Activated naive CD4-positive, alpha-beta T cell treated with anti-CD3 and anti-CD28 coated beads, Interleukin-2, amount 50 U/mL, for 24 hours (primary cell): ENCODE measurements around the gene MAP1S.
"Not testable (repeated sequence)": the region's sequence is repeated elsewhere in the genome, so short reads cannot be mapped to it uniquely, and the experiment has no call there.

ENCODE experiments used
- H3K27ac Mint-ChIP-seq: one replicate; pipeline ENCODE4 v1.8.0; 2021; ENCODE audit warnings: mild to moderate bottlenecking, mixed read lengths
- H3K27me3 Mint-ChIP-seq: one replicate; pipeline ENCODE4 v1.8.0; 2021; ENCODE audit warnings: mixed read lengths
- H3K36me3 Mint-ChIP-seq: one replicate; pipeline ENCODE4 v1.8.0; 2021; ENCODE audit warnings: mixed read lengths
- H3K4me1 Mint-ChIP-seq: one replicate; pipeline ENCODE4 v1.8.0; 2021; ENCODE audit warnings: mixed read lengths
- H3K4me3 Mint-ChIP-seq: one replicate; pipeline ENCODE4 v1.8.0; 2021; ENCODE audit warnings: mild to moderate bottlenecking, mixed read lengths
- H3K9me3 Mint-ChIP-seq: one replicate; pipeline ENCODE4 v1.8.0; 2021; ENCODE audit warnings: mixed read lengths

Gene MAP1S

GRCh38 chr19:17762505-17763229 is 43.4 kb downstream of the MAP1S start:
- Mint-ChIP-seq H3K27me3 (no peaks in the 10 kb centered on the region), H3K4me3 (no peak overlapping the region), H3K27ac (no peak overlapping the region), H3K36me3 (peaks cover 9% of the 10 kb centered on the region), H3K9me3 (no peaks in the 10 kb centered on the region), H3K4me1 (peaks cover 10% of the 10 kb centered on the region)

GRCh38 chr19:17764348-17764747 is 45.1 kb downstream of the MAP1S start:
- Mint-ChIP-seq H3K4me3 (no peak overlapping the region), H3K27ac (no peak overlapping the region), H3K36me3 (peaks cover 9% of the 10 kb centered on the region), H3K27me3 (no peaks in the 10 kb centered on the region), H3K9me3 (no peaks in the 10 kb centered on the region), H3K4me1 (peaks cover 5% of the 10 kb centered on the region)

GRCh38 chr19:17765069-17765618 is 45.9 kb downstream of the MAP1S start:
- H3K27me3 Mint-ChIP-seq, result no peaks in the 10 kb centered on the region
- no peak overlapping the region for H3K4me3 Mint-ChIP-seq
- H3K9me3 Mint-ChIP-seq, result no peaks in the 10 kb centered on the region
- H3K36me3 Mint-ChIP-seq, result peaks cover 9% of the 10 kb centered on the region
- H3K27ac Mint-ChIP-seq, result peak overlapping the region; percentile 51
- peaks cover 5% of the 10 kb centered on the region for H3K4me1 Mint-ChIP-seq

GRCh38 chr19:17766543-17767131 is 47.4 kb downstream of the MAP1S start:
- Mint-ChIP-seq H3K4me1 (peaks cover 5% of the 10 kb centered on the region), H3K27ac (no peak overlapping the region), H3K27me3 (no peaks in the 10 kb centered on the region), H3K36me3 (peaks cover 7% of the 10 kb centered on the region), H3K9me3 (no peaks in the 10 kb centered on the region), H3K4me3 (no peak overlapping the region)

GRCh38 chr19:17767559-17767958 is 48.3 kb downstream of the MAP1S start:
- Mint-ChIP-seq H3K4me3 (no peak overlapping the region), H3K36me3 (peaks cover 9% of the 10 kb centered on the region), H3K9me3 (no peaks in the 10 kb centered on the region), H3K4me1 (peaks cover 5% of the 10 kb centered on the region), H3K27ac (no peak overlapping the region), H3K27me3 (no peaks in the 10 kb centered on the region)

- Mint-ChIP-seq H3K4me1 (peaks cover 3% of the 10 kb centered on the region), H3K36me3 (peaks cover 9% of the 10 kb centered on the region), H3K4me3 (no peak overlapping the region), H3K9me3 (no peaks in the 10 kb centered on the region), H3K27ac (no peak overlapping the region), H3K27me3 (no peaks in the 10 kb centered on the region)
Measured at GRCh38 chr19:17770613-17771012, 51.3 kb downstream of the MAP1S start.

GRCh38 chr19:17772172-17772571 is 52.9 kb downstream of the MAP1S start:
- peaks cover 10% of the 10 kb centered on the region for H3K4me1 Mint-ChIP-seq
- peaks cover 14% of the 10 kb centered on the region for H3K36me3 Mint-ChIP-seq
- H3K9me3 Mint-ChIP-seq, result no peaks in the 10 kb centered on the region
- H3K27me3 Mint-ChIP-seq, result no peaks in the 10 kb centered on the region
- no peak overlapping the region for H3K4me3 Mint-ChIP-seq
- H3K27ac Mint-ChIP-seq, result no peak overlapping the region

- Mint-ChIP-seq H3K4me1 (peaks cover 10% of the 10 kb centered on the region), H3K27me3 (no peaks in the 10 kb centered on the region), H3K36me3 (peaks cover 14% of the 10 kb centered on the region), H3K4me3 (no peak overlapping the region), H3K27ac (no peak overlapping the region), H3K9me3 (no peaks in the 10 kb centered on the region)
Measured at GRCh38 chr19:17775245-17775927, 56.1 kb downstream of the MAP1S start.

GRCh38 chr19:17775991-17776803 is 56.9 kb downstream of the MAP1S start:
- no peak overlapping the region for H3K27ac Mint-ChIP-seq

GRCh38 chr19:17777840-17778239 is 58.6 kb downstream of the MAP1S start:
- not testable (repeated sequence) for H3K4me3 Mint-ChIP-seq, H3K9me3 Mint-ChIP-seq, H3K36me3 Mint-ChIP-seq, H3K27me3 Mint-ChIP-seq, H3K27ac Mint-ChIP-seq
- peaks cover 10% of the 10 kb centered on the region for H3K4me1 Mint-ChIP-seq

More at GRCh38 chr19:17775991-17776803, 56.9 kb downstream of the MAP1S start:
- H3K4me3 Mint-ChIP-seq, result no peak overlapping the region
- H3K36me3 Mint-ChIP-seq, result peaks cover 14% of the 10 kb centered on the region
- H3K27me3 Mint-ChIP-seq, result no peaks in the 10 kb centered on the region
- H3K4me1 Mint-ChIP-seq, result peaks cover 10% of the 10 kb centered on the region
- H3K9me3 Mint-ChIP-seq, result no peaks in the 10 kb centered on the region

- H3K27ac Mint-ChIP-seq, result no peak overlapping the region
- peaks cover 10% of the 10 kb centered on the region for H3K4me1 Mint-ChIP-seq
- no peaks in the 10 kb centered on the region for H3K9me3 Mint-ChIP-seq
- peaks cover 8% of the 10 kb centered on the region for H3K36me3 Mint-ChIP-seq
- no peaks in the 10 kb centered on the region for H3K27me3 Mint-ChIP-seq
- H3K4me3 Mint-ChIP-seq, result no peak overlapping the region
Measured at GRCh38 chr19:17778251-17778967, 59.1 kb downstream of the MAP1S start.

GRCh38 chr19:17778968-17779929 is 60.0 kb downstream of the MAP1S start:
- Mint-ChIP-seq H3K36me3 (peaks cover 6% of the 10 kb centered on the region), H3K9me3 (no peaks in the 10 kb centered on the region), H3K4me1 (peaks cover 16% of the 10 kb centered on the region), H3K27ac (peak overlapping the region; percentile 55), H3K4me3 (no peak overlapping the region), H3K27me3 (no peaks in the 10 kb centered on the region)

GRCh38 chr19:17780781-17781180 is 61.5 kb downstream of the MAP1S start:
- no peaks in the 10 kb centered on the region for H3K27me3 Mint-ChIP-seq
- H3K4me3 Mint-ChIP-seq, result no peak overlapping the region
- H3K9me3 Mint-ChIP-seq, result no peaks in the 10 kb centered on the region
- no peak overlapping the region for H3K27ac Mint-ChIP-seq
- peaks cover 6% of the 10 kb centered on the region for H3K36me3 Mint-ChIP-seq
- H3K4me1 Mint-ChIP-seq, result peaks cover 17% of the 10 kb centered on the region

- H3K36me3 Mint-ChIP-seq, result not testable (repeated sequence)
Measured at GRCh38 chr19:17783721-17784120, 64.4 kb downstream of the MAP1S start.

More at GRCh38 chr19:17783721-17784120, 64.4 kb downstream of the MAP1S start:
- peaks cover 10% of the 10 kb centered on the region for H3K4me1 Mint-ChIP-seq
- H3K4me3 Mint-ChIP-seq, H3K27me3 Mint-ChIP-seq, H3K9me3 Mint-ChIP-seq, H3K27ac Mint-ChIP-seq: not testable (repeated sequence)
